AG04450 (cell line): ENCODE measurements around the gene EIF4E3. TPM values are rescaled to one million over a fixed set of nuclear protein-coding genes. Genes with fewer than 3 reads are reported as not detected.

Experiments
- CTCF ChIA-PET: fragments of 300-600, 350-600 bp; formaldehyde crosslinking; extraction: SDS; loops from one replicate; lab custom pipeline; 2022; ENCODE audit warnings: antibody characterized with exemption, inconsistent platforms; lab: Charles Lee
- POLR2A ChIA-PET: fragments of 350-600 bp; formaldehyde crosslinking; extraction: SDS; loops from one replicate; lab custom pipeline; 2021; ENCODE audit warnings: antibody characterized with exemption, inconsistent platforms; lab: Yijun Ruan, JAX
- DNase-seq: peaks from one replicate; pipeline ENCODE4 v3.0.0-alpha.2; 2011; ENCODE audit warnings: low read depth, low spot score
- H3K27ac ChIP-seq: one replicate; pipeline ENCODE4 v1.5.1; 2012; ENCODE audit warnings: low read depth, low read length, control low read depth
- H3K27me3 ChIP-seq: one replicate; pipeline ENCODE4 v1.6.0; 2012; ENCODE audit warnings: low read length; ENCODE audit not compliant: control insufficient read depth, insufficient read depth
- H3K4me3 ChIP-seq: 2 replicates; pipeline ENCODE4 v1.5.1; 2011; ENCODE audit warnings: mild to moderate bottlenecking, low read depth, low read length, control low read depth
- H3K9me3 ChIP-seq: 2 replicates; pipeline ENCODE4 v1.5.1; 2012; ENCODE audit warnings: low read length; ENCODE audit not compliant: control insufficient read depth, insufficient read depth
- polyA plus RNA-seq: library from polyadenylated mRNA; depleted of rRNA; stranded (reverse); fragments of >200 nt; gene quantifications from 2 replicates; pipeline ENCODE4 v1.2.3, GENCODE V29; 2011
- TF ChIP-seq, protein P1 (sequence below): IDR thresholded peaks from 2 replicates; pipeline ENCODE4 v1.5.1; 2011; ENCODE audit warnings: low read depth, low read length, control low read depth, inconsistent platforms

The EIF4E3 gene
- polyA plus RNA-seq, 1 experiment: 2.3 TPM

DNA sequence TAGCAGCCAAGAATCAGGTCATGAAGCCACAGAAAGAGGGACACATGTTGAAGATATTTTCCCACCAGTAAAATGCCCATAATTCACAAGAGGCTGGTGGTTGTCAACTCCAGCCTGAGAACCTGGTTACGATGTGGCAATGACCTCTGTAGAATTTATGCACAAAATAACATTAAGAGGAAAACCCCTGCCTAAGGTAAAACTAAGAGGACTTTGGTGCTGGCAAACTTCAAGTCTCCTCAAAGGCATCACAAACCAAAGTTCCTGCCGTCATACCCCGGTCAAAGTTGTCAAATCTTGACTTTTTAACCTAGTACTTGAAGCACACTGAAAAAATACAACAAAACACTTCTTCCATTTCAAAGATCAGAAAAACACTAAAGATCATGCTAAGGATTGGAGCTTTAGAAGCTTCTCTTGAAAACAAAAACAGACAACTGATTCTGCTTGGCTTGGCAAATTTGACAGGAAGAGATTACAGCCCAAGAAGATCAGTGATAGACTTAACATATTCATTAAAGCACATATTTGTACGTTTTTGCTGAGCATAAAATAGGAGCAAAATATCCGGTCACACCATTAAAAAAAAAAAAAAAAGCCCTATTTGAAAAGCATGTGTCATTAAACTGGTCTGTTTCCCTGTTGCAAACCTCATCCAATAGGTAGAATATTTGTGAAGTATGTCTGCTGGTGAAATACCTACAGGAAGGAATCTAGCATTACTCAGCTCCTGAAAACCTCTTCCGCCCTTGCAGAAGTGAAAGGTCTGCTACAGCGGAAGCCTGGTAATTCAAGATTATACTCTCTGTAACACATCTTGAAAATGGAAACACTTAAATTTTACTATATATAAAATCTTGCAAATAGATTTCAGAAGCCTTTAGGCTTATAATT is 22.8 kb downstream of the EIF4E3 start:
- DNase-seq: no peak
- no peak overlapping the region for H3K4me3 ChIP-seq
- ChIA-PET POLR2A (no interaction called here), CTCF (interaction anchor here (1.1 to 1.2 kb wide), 4 partner anchors 9 to 28 kb away, joined by 3 to 5 read pairs (median 4); no protein-coding TSS in a partner anchor)
- peaks cover 3% of the 10 kb centered on the region for H3K27me3 ChIP-seq
- TF ChIP-seq, protein P1, sequence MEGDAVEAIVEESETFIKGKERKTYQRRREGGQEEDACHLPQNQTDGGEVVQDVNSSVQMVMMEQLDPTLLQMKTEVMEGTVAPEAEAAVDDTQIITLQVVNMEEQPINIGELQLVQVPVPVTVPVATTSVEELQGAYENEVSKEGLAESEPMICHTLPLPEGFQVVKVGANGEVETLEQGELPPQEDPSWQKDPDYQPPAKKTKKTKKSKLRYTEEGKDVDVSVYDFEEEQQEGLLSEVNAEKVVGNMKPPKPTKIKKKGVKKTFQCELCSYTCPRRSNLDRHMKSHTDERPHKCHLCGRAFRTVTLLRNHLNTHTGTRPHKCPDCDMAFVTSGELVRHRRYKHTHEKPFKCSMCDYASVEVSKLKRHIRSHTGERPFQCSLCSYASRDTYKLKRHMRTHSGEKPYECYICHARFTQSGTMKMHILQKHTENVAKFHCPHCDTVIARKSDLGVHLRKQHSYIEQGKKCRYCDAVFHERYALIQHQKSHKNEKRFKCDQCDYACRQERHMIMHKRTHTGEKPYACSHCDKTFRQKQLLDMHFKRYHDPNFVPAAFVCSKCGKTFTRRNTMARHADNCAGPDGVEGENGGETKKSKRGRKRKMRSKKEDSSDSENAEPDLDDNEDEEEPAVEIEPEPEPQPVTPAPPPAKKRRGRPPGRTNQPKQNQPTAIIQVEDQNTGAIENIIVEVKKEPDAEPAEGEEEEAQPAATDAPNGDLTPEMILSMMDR: no peak
- H3K9me3 ChIP-seq: no peaks in the 10 kb centered on the region
- no peak overlapping the region for H3K27ac ChIP-seq

DNA sequence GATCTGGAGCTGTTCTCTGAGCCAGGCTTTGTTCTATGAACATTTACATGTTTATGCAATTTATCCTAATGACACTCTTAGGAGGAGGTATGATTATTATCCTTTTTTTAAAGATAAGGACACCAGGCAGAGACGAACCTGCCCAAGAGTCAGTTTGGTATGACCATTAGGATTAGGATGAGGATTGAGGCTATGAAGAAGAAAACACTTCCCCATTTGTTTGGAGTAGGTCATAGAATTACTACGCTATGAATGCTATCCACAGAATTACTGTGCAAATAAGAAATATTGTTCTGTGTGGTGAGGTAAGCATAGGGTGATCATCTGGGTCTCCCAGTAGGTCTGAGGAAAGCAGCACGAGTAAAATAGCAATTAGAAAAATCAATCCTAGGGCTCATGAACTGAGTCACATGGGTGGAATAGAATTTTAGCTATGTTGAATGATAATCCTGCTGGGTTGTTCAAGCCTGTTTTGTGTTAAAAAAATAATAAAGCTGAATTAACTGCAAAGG is 23.9 kb downstream of the EIF4E3 start:
- CTCF ChIA-PET: interaction anchor here (1.2 kb wide), 2 partner anchors 12 to 29 kb away, joined by 3 to 4 read pairs; no protein-coding TSS in a partner anchor
- DNase-seq: no peak
- H3K4me3 ChIP-seq: no peak overlapping the region
- H3K27me3 ChIP-seq: peaks cover 3% of the 10 kb centered on the region
- no peaks in the 10 kb centered on the region for H3K9me3 ChIP-seq
- H3K27ac ChIP-seq: no peak overlapping the region
- TF ChIP-seq, protein P1: no peak
- POLR2A ChIA-PET: no interaction called here

DNA sequence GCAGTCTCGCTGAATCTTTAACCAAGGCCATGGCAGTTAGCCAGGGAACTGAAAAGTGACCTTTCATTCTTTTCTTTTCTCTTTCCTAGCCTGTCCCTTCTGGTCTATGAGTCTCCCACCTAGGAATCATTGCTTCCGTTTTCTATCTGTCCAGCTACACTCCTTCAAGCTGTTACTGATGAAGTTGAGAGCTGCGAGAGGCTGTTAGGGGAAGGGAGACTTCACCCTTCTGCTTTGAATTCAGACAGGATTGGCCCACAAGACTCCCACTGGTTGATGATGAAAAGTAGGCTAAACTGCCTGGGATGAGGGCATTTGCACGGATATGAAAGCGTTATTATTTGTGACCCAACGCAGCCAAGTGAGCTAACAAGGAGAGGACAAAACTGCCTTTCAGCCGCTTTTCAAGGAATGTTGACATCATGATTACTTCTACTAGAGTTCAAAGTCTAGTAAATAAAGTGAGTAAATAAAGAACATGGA is 30.2 kb downstream of the EIF4E3 start:
- CTCF ChIA-PET: interaction anchor here (1.3 to 3.6 kb wide), 4 partner anchors 13 to 35 kb away, joined by 6 to 38 read pairs (median 12); no protein-coding TSS in a partner anchor
- POLR2A ChIA-PET: interaction anchor here (0.6 kb wide), 1 partner anchor 89 kb away, joined by 4 read pairs; no protein-coding TSS in a partner anchor
- Histone ChIP-seq H3K27ac (peak overlapping the region; percentile 85), H3K27me3 (no peaks in the 10 kb centered on the region), H3K4me3 (no peak overlapping the region), H3K9me3 (no peaks in the 10 kb centered on the region)
- TF ChIP-seq, protein P1: no peak
- no peak for DNase-seq

DNA sequence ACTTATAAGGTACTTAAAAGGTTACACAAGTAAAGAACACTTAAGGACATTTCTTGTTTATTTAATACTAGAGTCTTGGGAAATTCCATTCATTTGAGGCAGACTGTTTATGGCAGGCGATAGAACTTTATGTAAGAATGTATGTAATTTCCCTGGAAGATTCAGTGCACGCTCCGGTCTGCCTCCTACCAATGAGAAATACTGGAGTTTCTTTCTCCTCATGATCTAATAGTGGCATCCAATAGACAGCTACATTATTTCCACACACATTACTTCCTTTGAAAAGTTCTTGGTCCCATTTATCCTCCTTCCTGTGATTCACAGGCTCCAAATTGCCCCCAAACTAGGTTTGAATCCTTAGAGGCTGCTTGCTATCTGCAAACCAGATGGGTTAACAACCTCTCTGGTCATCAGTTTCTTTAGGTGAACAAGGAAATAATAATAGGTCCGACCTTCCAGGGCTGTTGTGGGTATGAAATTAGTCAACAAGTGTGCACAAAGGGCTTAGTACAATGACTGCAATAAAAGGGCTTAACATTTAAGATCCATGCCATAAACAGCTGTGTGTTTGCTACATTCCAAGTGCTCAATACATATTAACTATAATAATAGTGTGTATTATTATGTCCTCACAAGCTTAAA is 30.7 kb downstream of the EIF4E3 start:
- no peaks in the 10 kb centered on the region for H3K9me3 ChIP-seq
- ChIA-PET CTCF (interaction anchor here (0.6 to 3.6 kb wide), 7 partner anchors 12 to 1144 kb away, joined by 3 to 38 read pairs (median 4); no protein-coding TSS in a partner anchor), POLR2A (interaction anchor here (0.6 to 1.0 kb wide), 2 partner anchors 88 to 1333 kb away, joined by 4 read pairs; no protein-coding TSS in a partner anchor)
- H3K4me3 ChIP-seq: no peak overlapping the region
- peak; percentile 82 for DNase-seq
- TF ChIP-seq, protein P1: no peak
- H3K27ac ChIP-seq: peak overlapping the region; percentile 85
- no peaks in the 10 kb centered on the region for H3K27me3 ChIP-seq
